ENCODE data around the gene VSIG2.

GRCh38 chr11:124738713-124739478, 13.2 kb downstream of the VSIG2 start:
- no peak for TF ChIP-seq CTCF (IDR thresholded peaks at IDR 0.05; ENCODE audit: insufficient read depth, low read length, poor library complexity, severe bottlenecking)
- TF ChIP-seq EZH2phosphoT487 (conservative IDR thresholded peaks at IDR 0.05; ENCODE audit: low read length): no peak
